ENCODE results near the gene AXL. TPM values are rescaled to one million over a fixed set of nuclear protein-coding genes. Genes with fewer than 3 reads are reported as not detected.

AXL gene
- total and polyA plus RNA-seq, 2 experiments from 2014 or later, result 340 to 421 TPM

- 2% methylated on average over 16 to 17 of the region's 17 CpGs for WGBS, 2 experiments (ENCODE audit: low coverage in 1 of 2, low lambda C conversion rate in 2 of 2, missing lambda C conversion rate in 2 of 2)
- peaks cover 15% of the 10 kb centered on the region for H3F3A ChIP-seq (ENCODE audit: insufficient read depth)
These were observed 46.6 kb downstream of the AXL start for GRCh38 chr19:41265395-41266153.

GRCh38 chr19:41269055-41269454 lies 50.0 kb downstream of the AXL start:
- Histone ChIP-seq H3K4me3 (no peak overlapping the region), H3K79me2 (ENCODE audit: insufficient read depth) (peaks cover 99% of the 10 kb centered on the region), H4K20me1 (ENCODE audit: insufficient read depth) (no peaks in the 10 kb centered on the region)

More at GRCh38 chr19:41265395-41266153, 46.6 kb downstream of the AXL start:
- Histone ChIP-seq H3K27ac (peak overlapping the region; percentile 96), H3K4me1 (ENCODE audit: insufficient read depth) (peaks cover 13% of the 10 kb centered on the region; the same call in 1 of the 2 replicates), H3K9me2 (ENCODE audit: insufficient read depth) (no peaks in the 10 kb centered on the region), H3K4me3 (peak overlapping the region; percentile 94), H4K20me1 (ENCODE audit: insufficient read depth) (no peaks in the 10 kb centered on the region), H3K36me3 (ENCODE audit: low read depth) (peaks cover 33% of the 10 kb centered on the region), H3K4me2 (ENCODE audit: unreplicated experiment) (peak overlapping the region; percentile 98), H3K9ac (peak overlapping the region; percentile 100), H3K27me3 (replicated peaks; ENCODE audit: insufficient read depth) (no peaks in the 10 kb centered on the region), H2AFZ (no peak overlapping the region; the same call in 1 of the 2 replicates), H3K79me2 (ENCODE audit: insufficient read depth) (peaks cover 64% of the 10 kb centered on the region), H3K9me3 (ENCODE audit: low read depth) (no peaks in the 10 kb centered on the region)
- no peak for TF ChIP-seq EZH2 (IDR thresholded peaks at IDR 0.05; ENCODE audit: insufficient read depth, poor library complexity, severe bottlenecking)
- no peak for TF ChIP-seq EZH2phosphoT487 (IDR thresholded peaks at IDR 0.05; ENCODE audit: insufficient read depth, low read depth)
- in situ Hi-C loops (cut with MboI), result no loop called here
- peak; percentile 63 for DNase-seq

GRCh38 chr19:41269571-41269970 lies 50.5 kb downstream of the AXL start:
- in situ Hi-C loops (cut with MboI), result no loop called here
- H3K79me2 ChIP-seq (ENCODE audit: insufficient read depth), result peaks cover 98% of the 10 kb centered on the region

More at GRCh38 chr19:41269055-41269454, 50.0 kb downstream of the AXL start:
- Histone ChIP-seq H3K36me3 (ENCODE audit: low read depth) (peaks cover 59% of the 10 kb centered on the region), H3K27ac (no peak overlapping the region), H3K4me2 (ENCODE audit: unreplicated experiment) (no peak overlapping the region), H3K27me3 (replicated peaks; ENCODE audit: insufficient read depth) (no peaks in the 10 kb centered on the region), H3K9ac (no peak overlapping the region), H3K4me1 (ENCODE audit: insufficient read depth) (peaks cover 13% of the 10 kb centered on the region; the same call in 1 of the 2 replicates), H3K9me2 (ENCODE audit: insufficient read depth) (no peaks in the 10 kb centered on the region), H3K9me3 (ENCODE audit: low read depth) (no peaks in the 10 kb centered on the region), H3F3A (ENCODE audit: insufficient read depth) (no peaks in the 10 kb centered on the region), H2AFZ (no peak overlapping the region)
- TF ChIP-seq EZH2 (IDR thresholded peaks at IDR 0.05; ENCODE audit: insufficient read depth, poor library complexity, severe bottlenecking), result no peak
- no peak for TF ChIP-seq EZH2phosphoT487 (IDR thresholded peaks at IDR 0.05; ENCODE audit: insufficient read depth, low read depth)
- whole genome bisulfite sequencing, 2 experiments (ENCODE audit: low coverage in 1 of 2, low lambda C conversion rate in 2 of 2, missing lambda C conversion rate in 2 of 2), result 96 to 100% methylated on average over 2 of the region's 2 CpGs
- no peak for DNase-seq
- in situ Hi-C loops (cut with MboI), result no loop called here

GRCh38 chr19:41273076-41273475 lies 54.1 kb downstream of the AXL start:
- H3K9ac ChIP-seq, result no peak overlapping the region
- H3K9me2 ChIP-seq (ENCODE audit: insufficient read depth), result no peaks in the 10 kb centered on the region
- WGBS, 2 experiments (ENCODE audit: low coverage in 1 of 2, low lambda C conversion rate in 2 of 2, missing lambda C conversion rate in 2 of 2), result 80 to 81% methylated on average over 6 of the region's 6 CpGs
- H3K4me3 ChIP-seq, result no peak overlapping the region
- in situ Hi-C loops (cut with MboI), result no loop called here
- no peaks in the 10 kb centered on the region for H3K9me3 ChIP-seq (ENCODE audit: low read depth)
- TF ChIP-seq EZH2 (IDR thresholded peaks at IDR 0.05; ENCODE audit: insufficient read depth, poor library complexity, severe bottlenecking), result no peak
- no peak for TF ChIP-seq EZH2phosphoT487 (IDR thresholded peaks at IDR 0.05; ENCODE audit: insufficient read depth, low read depth)
- H3K27me3 ChIP-seq (replicated peaks; ENCODE audit: insufficient read depth), result no peaks in the 10 kb centered on the region
- no peaks in the 10 kb centered on the region for H4K20me1 ChIP-seq (ENCODE audit: insufficient read depth)
- H3F3A ChIP-seq (ENCODE audit: insufficient read depth), result no peaks in the 10 kb centered on the region
- H3K27ac ChIP-seq, result no peak overlapping the region
- H3K36me3 ChIP-seq (ENCODE audit: low read depth), result peaks cover 92% of the 10 kb centered on the region
- no peak overlapping the region for H2AFZ ChIP-seq
- DNase-seq, result no peak
- peaks cover 88% of the 10 kb centered on the region for H3K79me2 ChIP-seq (ENCODE audit: insufficient read depth)
- H3K4me1 ChIP-seq (ENCODE audit: insufficient read depth), result no peaks in the 10 kb centered on the region
- H3K4me2 ChIP-seq (ENCODE audit: unreplicated experiment), result no peak overlapping the region

More at GRCh38 chr19:41269571-41269970, 50.5 kb downstream of the AXL start:
- H3K27me3 ChIP-seq (replicated peaks; ENCODE audit: insufficient read depth), result no peaks in the 10 kb centered on the region
- H3K4me3 ChIP-seq, result no peak overlapping the region
- no peak overlapping the region for H2AFZ ChIP-seq
- H3K4me2 ChIP-seq (ENCODE audit: unreplicated experiment), result no peak overlapping the region
- H3K36me3 ChIP-seq (ENCODE audit: low read depth), result peaks cover 64% of the 10 kb centered on the region
- no peak for DNase-seq
- WGBS, 2 experiments (ENCODE audit: low coverage in 1 of 2, low lambda C conversion rate in 2 of 2, missing lambda C conversion rate in 2 of 2), result 91 to 95% methylated on average over 5 of the region's 5 CpGs
- H3K9me2 ChIP-seq (ENCODE audit: insufficient read depth), result no peaks in the 10 kb centered on the region
- H3F3A ChIP-seq (ENCODE audit: insufficient read depth), result no peaks in the 10 kb centered on the region
- H3K9ac ChIP-seq, result no peak overlapping the region
- no peak for TF ChIP-seq EZH2phosphoT487 (IDR thresholded peaks at IDR 0.05; ENCODE audit: insufficient read depth, low read depth)
- no peak for TF ChIP-seq EZH2 (IDR thresholded peaks at IDR 0.05; ENCODE audit: insufficient read depth, poor library complexity, severe bottlenecking)
- no peaks in the 10 kb centered on the region for H4K20me1 ChIP-seq (ENCODE audit: insufficient read depth)
- H3K4me1 ChIP-seq (ENCODE audit: insufficient read depth), result peaks cover 13% of the 10 kb centered on the region; the same call in 1 of the 2 replicates
- H3K9me3 ChIP-seq (ENCODE audit: low read depth), result no peaks in the 10 kb centered on the region
- H3K27ac ChIP-seq, result no peak overlapping the region

Data from GM23248 (cell line).